Gastroesophageal sphincter (tissue), 3 donors: ENCODE results near the gene MRTFB.

ENCODE experiments used
- POLR2A ChIP-seq, 2 donors: fragments of 450-650 bp; IDR thresholded peaks; one replicate each; pipeline ENCODE4 v1.6.1; 2017; ENCODE audit warnings: antibody characterized with exemption in 2 of 2, mild to moderate bottlenecking in 2 of 2, moderate library complexity in 1 of 2
- POLR2AphosphoS5 ChIP-seq: sonication (generic); formaldehyde crosslinking; IDR thresholded peaks from one replicate; pipeline ENCODE4 v1.6.1; 2017; ENCODE audit warnings: antibody characterized with exemption
- TF ChIP-seq, protein P1 (sequence below), 4 experiments: fragments of 200-600 bp in 2 of 4; fragments of 450-650 bp in 2 of 4; sonication (generic) in 1 of 4; IDR thresholded peaks; one replicate each; pipeline ENCODE4 v1.5.1; 2017 to 2019; ENCODE audit warnings: antibody characterized with exemption in 4 of 4, mild to moderate bottlenecking in 2 of 4, moderate library complexity in 2 of 4

DNA sequence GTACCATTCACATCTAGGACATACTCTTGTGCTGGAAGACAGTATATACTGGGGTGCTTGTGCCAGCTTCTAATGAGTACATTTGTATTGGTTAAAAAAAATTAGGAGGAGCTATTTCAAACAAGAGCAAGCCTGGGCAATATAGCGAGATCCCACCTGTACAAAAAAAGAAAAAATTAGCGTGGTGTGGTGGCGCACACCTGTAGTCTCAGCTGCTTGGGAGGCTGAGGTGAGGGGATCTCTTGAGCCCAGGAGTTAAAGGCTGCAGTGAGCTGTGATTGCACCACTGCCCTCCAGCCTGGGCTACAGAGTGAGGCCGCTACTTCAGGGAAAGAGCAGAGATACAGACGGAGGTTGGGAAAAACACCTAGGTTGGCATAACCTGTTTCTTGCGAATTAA, 1.2 kb downstream of the MRTFB start:
- TF ChIP-seq, protein P1, sequence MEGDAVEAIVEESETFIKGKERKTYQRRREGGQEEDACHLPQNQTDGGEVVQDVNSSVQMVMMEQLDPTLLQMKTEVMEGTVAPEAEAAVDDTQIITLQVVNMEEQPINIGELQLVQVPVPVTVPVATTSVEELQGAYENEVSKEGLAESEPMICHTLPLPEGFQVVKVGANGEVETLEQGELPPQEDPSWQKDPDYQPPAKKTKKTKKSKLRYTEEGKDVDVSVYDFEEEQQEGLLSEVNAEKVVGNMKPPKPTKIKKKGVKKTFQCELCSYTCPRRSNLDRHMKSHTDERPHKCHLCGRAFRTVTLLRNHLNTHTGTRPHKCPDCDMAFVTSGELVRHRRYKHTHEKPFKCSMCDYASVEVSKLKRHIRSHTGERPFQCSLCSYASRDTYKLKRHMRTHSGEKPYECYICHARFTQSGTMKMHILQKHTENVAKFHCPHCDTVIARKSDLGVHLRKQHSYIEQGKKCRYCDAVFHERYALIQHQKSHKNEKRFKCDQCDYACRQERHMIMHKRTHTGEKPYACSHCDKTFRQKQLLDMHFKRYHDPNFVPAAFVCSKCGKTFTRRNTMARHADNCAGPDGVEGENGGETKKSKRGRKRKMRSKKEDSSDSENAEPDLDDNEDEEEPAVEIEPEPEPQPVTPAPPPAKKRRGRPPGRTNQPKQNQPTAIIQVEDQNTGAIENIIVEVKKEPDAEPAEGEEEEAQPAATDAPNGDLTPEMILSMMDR (IDR thresholded peaks at IDR 0.05) = no peak
- TF ChIP-seq POLR2A (IDR thresholded peaks at IDR 0.05) (no peak), POLR2AphosphoS5 (no peak)
